HCT116 (cell line): ENCODE data around the gene DCAF5. TPM values are rescaled to one million over a fixed set of nuclear protein-coding genes. Genes with fewer than 3 reads are reported as not detected.

Source experiments
- ATAC-seq: fragments of 200-7000 bp; cut with Tn5 transposase; 2 replicates; pipeline ENCODE4 v1.9.1; 2020; ENCODE audit warnings: mild to moderate bottlenecking, moderate library complexity
- BruUV-seq: library from RNA; stranded (reverse); fragments of 400-500 nt; replicated peaks from 2 replicates; lab custom pipeline; 2021; lab: Mats Ljungman, UMichigan
- CTCF ChIA-PET: fragments of 300-600 bp; sonication (Branson Sonifier 250); formaldehyde crosslinking; loops from one replicate; lab custom pipeline; 2021; ENCODE audit warnings: antibody characterized with exemption; lab: Charles Lee
- POLR2A ChIA-PET: fragments of 300-600, 350-600 bp; sonication (Branson Sonifier 250); formaldehyde crosslinking; loops from one replicate; lab custom pipeline; 2021; ENCODE audit warnings: antibody characterized with exemption; lab: Charles Lee
- RAD21 ChIA-PET, 2 experiments: fragments of 300-600 bp; sonication (Branson Sonifier 250); formaldehyde crosslinking; loops; one replicate each; lab custom pipeline; 2023; ENCODE audit warnings: low total read pairs in 2 of 2; ENCODE audit not compliant: uncharacterized antibody in 2 of 2, unreplicated experiment in 2 of 2, low non-redundant PET in 1 of 2; lab: Charles Lee
- DNase-seq: peaks from one replicate; pipeline ENCODE4 v3.0.0-alpha.2; 2010; ENCODE audit warnings: low read depth, low spot score
- H2AFZ ChIP-seq: fragments of 200-600 bp; shearing (Covaris generic), sonication (generic); 2 replicates; pipeline ENCODE4 v1.6.1; 2017; ENCODE audit warnings: low read depth, mixed run types, mixed read lengths, antibody characterized with exemption, low read length; ENCODE audit not compliant: poor library complexity, severe bottlenecking
- H3K27ac ChIP-seq: 2 replicates; pipeline ENCODE4 v1.5.1; 2012; ENCODE audit warnings: low read depth, low read length
- H3K27me3 ChIP-seq: fragments of 200-600 bp; sonication (generic); 2 replicates; pipeline ENCODE4 v1.6.1; 2016; ENCODE audit warnings: mixed run types, low read length, mixed read lengths; ENCODE audit not compliant: insufficient read depth
- H3K36me3 ChIP-seq, 2 experiments: fragments of 200-500 bp in 1 of 2; fragments of 200-600 bp in 1 of 2; sonication (Bioruptor generic) in 1 of 2; sonication (generic) in 1 of 2; 2 replicates each; pipeline versions ENCODE4 v1.5.1 to v1.6.1; 2014 to 2016; ENCODE audit warnings: low read length in 2 of 2, inconsistent platforms in 1 of 2, mixed read lengths in 1 of 2, mixed run types in 1 of 2; ENCODE audit not compliant: insufficient read depth in 2 of 2, control insufficient read depth in 1 of 2
- H3K4me1 ChIP-seq, 2 experiments: fragments of 200-600 bp in 1 of 2; sonication (generic) in 1 of 2; 2 replicates each; pipeline versions ENCODE4 v1.5.1 to v1.6.1; 2012 to 2017; ENCODE audit warnings: low read length in 2 of 2, inconsistent platforms in 1 of 2, mild to moderate bottlenecking in 1 of 2, mixed read lengths in 1 of 2, mixed run types in 1 of 2, moderate library complexity in 1 of 2; ENCODE audit not compliant: insufficient read depth in 2 of 2, control insufficient read depth in 1 of 2
- H3K4me2 ChIP-seq: fragments of 200-600 bp; sonication (generic); 2 replicates; pipeline ENCODE4 v1.6.1; 2017; ENCODE audit warnings: mixed run types, low read length, mixed read lengths
- H3K4me3 ChIP-seq, 2 experiments: fragments of 200-600 bp in 1 of 2; sonication (generic) in 1 of 2; replicated peaks in 1 of 2; 2 replicates each; pipeline ENCODE4 v1.5.1; 2011 to 2016; ENCODE audit warnings: low read length in 2 of 2, control low read depth in 1 of 2, low read depth in 1 of 2, mild to moderate bottlenecking in 1 of 2, mixed read lengths in 1 of 2, mixed run types in 1 of 2
- H3K79me2 ChIP-seq: fragments of 200-600 bp; sonication (generic); 2 replicates; pipeline ENCODE4 v1.6.1; 2017; ENCODE audit warnings: mild to moderate bottlenecking, mixed run types, low read length, moderate library complexity, mixed read lengths; ENCODE audit not compliant: insufficient read depth
- H3K9ac ChIP-seq: fragments of 200-600 bp; sonication (generic); 2 replicates; pipeline ENCODE4 v1.6.1; 2016; ENCODE audit warnings: low read length, mixed read lengths
- H3K9me2 ChIP-seq: fragments of 200-600 bp; sonication (generic), shearing (Covaris generic); 2 replicates; pipeline ENCODE4 v1.6.1; 2017; ENCODE audit warnings: mixed run types, mild to moderate bottlenecking, moderate library complexity; ENCODE audit not compliant: insufficient read depth
- H3K9me3 ChIP-seq, 2 experiments: fragments of 200-500 bp in 1 of 2; fragments of 200-600 bp in 1 of 2; sonication (Bioruptor generic) in 1 of 2; sonication (generic) in 1 of 2; 2 replicates each; pipeline ENCODE4 v1.6.1; 2014 to 2017; ENCODE audit warnings: low read length in 2 of 2, mixed read lengths in 2 of 2, inconsistent platforms in 1 of 2, low read depth in 1 of 2, mild to moderate bottlenecking in 1 of 2, mixed run types in 1 of 2, moderate library complexity in 1 of 2; ENCODE audit not compliant: control insufficient read depth in 1 of 2, insufficient read depth in 1 of 2
- H4K20me1 ChIP-seq: fragments of 200-600 bp; sonication (generic), shearing (Covaris generic); 2 replicates; pipeline ENCODE4 v1.6.1; 2017; ENCODE audit warnings: mixed run types, mild to moderate bottlenecking, moderate library complexity; ENCODE audit not compliant: insufficient read depth
- CEBPB ChIP-seq: IDR thresholded peaks from 2 replicates; pipeline ENCODE4 v1.6.1; 2012; ENCODE audit warnings: low read depth
- ELF1 ChIP-seq: IDR thresholded peaks from 2 replicates; pipeline ENCODE4 v1.6.1; 2012; ENCODE audit warnings: low read depth, borderline replicate concordance
- EZH2 ChIP-seq: fragments of 200-600 bp; sonication (generic); IDR thresholded peaks from 2 replicates; pipeline ENCODE4 v1.6.1; 2017; ENCODE audit warnings: antibody characterized with exemption, mixed run types
- JUND ChIP-seq: IDR thresholded peaks from 2 replicates; pipeline ENCODE4 v1.6.1; 2012
- intact Hi-C: fragments of 100-400 bp; cut with micrococcal nuclease; formaldehyde crosslinking; loops from 2 replicates; pipeline ENCODE4 v1.10.0; 2022
- total RNA-seq: library from RNA; stranded (reverse); gene quantifications from one replicate; pipeline ENCODE4 v1.2.1, GENCODE V29; 2021; ENCODE audit not compliant: unreplicated experiment
- TF ChIP-seq, protein P1 (sequence below): IDR thresholded peaks from 2 replicates; pipeline ENCODE4 v1.6.1; 2012; ENCODE audit warnings: low read depth
- TF ChIP-seq, protein P2 (sequence below): IDR thresholded peaks from 2 replicates; pipeline ENCODE4 v1.6.1; 2012

Gene DCAF5
- total RNA-seq, 1 experiment from 2014 or later = 27.1 TPM

DNA sequence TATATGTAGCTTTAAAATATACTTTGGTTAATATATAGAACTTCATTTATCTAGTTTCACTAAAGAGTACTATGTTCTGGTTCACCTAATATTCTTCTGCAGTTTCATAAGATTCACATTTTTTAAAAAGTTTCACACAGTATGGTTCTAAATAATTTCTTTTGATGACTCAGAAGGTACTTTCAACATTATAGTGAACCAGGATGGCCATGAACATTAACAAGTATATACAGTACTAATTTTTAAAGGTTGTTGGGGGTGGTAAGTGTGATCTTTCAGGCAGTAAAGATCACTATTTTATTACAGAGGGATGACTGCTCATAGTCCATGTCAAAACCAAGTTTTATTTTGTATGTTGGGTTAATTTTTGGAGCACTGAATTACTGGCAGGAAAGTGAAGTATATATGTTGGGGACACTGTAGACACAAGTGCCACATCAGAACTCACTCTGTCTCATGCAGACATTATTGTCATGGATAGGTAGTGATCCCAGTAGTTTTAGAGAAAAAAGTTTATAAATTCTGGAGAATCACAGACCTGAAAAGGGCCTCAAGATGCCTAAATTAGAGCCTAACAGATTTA is 60.0 kb downstream of the DCAF5 start:
- Histone ChIP-seq H3K27me3 (no peaks in the 10 kb centered on the region), H2AFZ (no peak overlapping the region), H3K9ac (no peak overlapping the region), H3K79me2 (no peaks in the 10 kb centered on the region), H3K4me2 (no peak overlapping the region), H3K4me1 (no peaks in the 10 kb centered on the region), H3K27ac (no peak overlapping the region), H3K4me3 (no peak overlapping the region), H4K20me1 (no peaks in the 10 kb centered on the region), H3K36me3 (peaks cover 6 to 18% of the 10 kb centered on the region in 2 experiments; a peak in 2 of 4 replicates), H3K9me3 (no peaks in the 10 kb centered on the region), H3K9me2 (no peaks in the 10 kb centered on the region)
- DNase-seq (no peak), ATAC-seq (no peak)
- no TSS peak for BruUV-seq
- TF ChIP-seq CEBPB (no peak), JUND (no peak), EZH2 (no peak), ELF1 (no peak)
- TF ChIP-seq, protein P1, sequence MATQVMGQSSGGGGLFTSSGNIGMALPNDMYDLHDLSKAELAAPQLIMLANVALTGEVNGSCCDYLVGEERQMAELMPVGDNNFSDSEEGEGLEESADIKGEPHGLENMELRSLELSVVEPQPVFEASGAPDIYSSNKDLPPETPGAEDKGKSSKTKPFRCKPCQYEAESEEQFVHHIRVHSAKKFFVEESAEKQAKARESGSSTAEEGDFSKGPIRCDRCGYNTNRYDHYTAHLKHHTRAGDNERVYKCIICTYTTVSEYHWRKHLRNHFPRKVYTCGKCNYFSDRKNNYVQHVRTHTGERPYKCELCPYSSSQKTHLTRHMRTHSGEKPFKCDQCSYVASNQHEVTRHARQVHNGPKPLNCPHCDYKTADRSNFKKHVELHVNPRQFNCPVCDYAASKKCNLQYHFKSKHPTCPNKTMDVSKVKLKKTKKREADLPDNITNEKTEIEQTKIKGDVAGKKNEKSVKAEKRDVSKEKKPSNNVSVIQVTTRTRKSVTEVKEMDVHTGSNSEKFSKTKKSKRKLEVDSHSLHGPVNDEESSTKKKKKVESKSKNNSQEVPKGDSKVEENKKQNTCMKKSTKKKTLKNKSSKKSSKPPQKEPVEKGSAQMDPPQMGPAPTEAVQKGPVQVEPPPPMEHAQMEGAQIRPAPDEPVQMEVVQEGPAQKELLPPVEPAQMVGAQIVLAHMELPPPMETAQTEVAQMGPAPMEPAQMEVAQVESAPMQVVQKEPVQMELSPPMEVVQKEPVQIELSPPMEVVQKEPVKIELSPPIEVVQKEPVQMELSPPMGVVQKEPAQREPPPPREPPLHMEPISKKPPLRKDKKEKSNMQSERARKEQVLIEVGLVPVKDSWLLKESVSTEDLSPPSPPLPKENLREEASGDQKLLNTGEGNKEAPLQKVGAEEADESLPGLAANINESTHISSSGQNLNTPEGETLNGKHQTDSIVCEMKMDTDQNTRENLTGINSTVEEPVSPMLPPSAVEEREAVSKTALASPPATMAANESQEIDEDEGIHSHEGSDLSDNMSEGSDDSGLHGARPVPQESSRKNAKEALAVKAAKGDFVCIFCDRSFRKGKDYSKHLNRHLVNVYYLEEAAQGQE = no peak
- TF ChIP-seq, protein P2, sequence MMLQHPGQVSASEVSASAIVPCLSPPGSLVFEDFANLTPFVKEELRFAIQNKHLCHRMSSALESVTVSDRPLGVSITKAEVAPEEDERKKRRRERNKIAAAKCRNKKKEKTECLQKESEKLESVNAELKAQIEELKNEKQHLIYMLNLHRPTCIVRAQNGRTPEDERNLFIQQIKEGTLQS = no peak
- CTCF ChIA-PET = interaction anchor here (0.8 kb wide), 1 partner anchor 15 kb away, joined by 3 read pairs; no protein-coding TSS in a partner anchor
- intact Hi-C loops = loop anchor here (5.0 kb wide), 1 partner anchor 231 kb away; no protein-coding TSS in a partner anchor
- RAD21 ChIA-PET = interaction anchor here in 1 of 2 experiments (1.2 kb wide), 1 partner anchor 182 kb away, joined by 3 read pairs; no protein-coding TSS in a partner anchor
- POLR2A ChIA-PET = no interaction called here
